Measurements from ENCODE around the gene EPB41L3. TPM values are rescaled to one million over a fixed set of nuclear protein-coding genes. Genes with fewer than 3 reads are reported as not detected.

EPB41L3 gene
- total and polyA plus RNA-seq, 2 experiments from 2014 or later, result 8.0 to 11.7 TPM

DNA sequence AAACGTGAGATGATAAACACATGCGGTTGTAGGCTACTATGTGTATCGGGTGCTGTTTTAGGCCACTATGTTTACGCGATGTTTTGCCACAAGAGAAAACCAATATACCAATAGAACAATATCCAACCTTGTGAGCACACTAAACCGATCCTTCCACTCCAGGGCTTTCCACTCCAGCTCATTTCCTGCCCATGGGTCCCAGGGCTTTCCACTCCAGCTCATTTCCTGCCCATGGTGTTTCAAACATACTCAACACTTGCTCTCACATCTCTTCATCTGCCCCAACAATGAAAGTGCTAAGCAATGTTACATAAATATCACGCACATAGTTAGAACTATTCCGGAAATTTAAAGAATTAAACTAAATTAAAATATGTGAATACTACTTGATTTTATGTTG lies 80.0 kb downstream of the EPB41L3 start:
- H3K4me1 Mint-ChIP-seq, result peaks cover 18% of the 10 kb centered on the region; the same call in 2 of the 3 replicates
- Histone ChIP-seq H3K4me2 (no peak overlapping the region), H3K27ac (ENCODE audit: low read depth) (no peak overlapping the region), H3K9me2 (ENCODE audit: insufficient read depth) (peaks cover 8% of the 10 kb centered on the region; the same call in 1 of the 2 replicates), H2AFZ (no peak overlapping the region), H3K4me1 (ENCODE audit: insufficient read depth) (peaks cover 3% of the 10 kb centered on the region; the same call in 1 of the 2 replicates), H3K79me2 (replicated peaks; ENCODE audit: insufficient read depth) (no peaks in the 10 kb centered on the region), H3K4me3 (no peak overlapping the region), H4K20me1 (replicated peaks; ENCODE audit: insufficient read depth) (no peaks in the 10 kb centered on the region), H3K27me3 (ENCODE audit: insufficient read depth) (no peaks in the 10 kb centered on the region), H3K36me3 (ENCODE audit: insufficient read depth) (no peaks in the 10 kb centered on the region), H3F3A (replicated peaks; ENCODE audit: low read depth) (no peaks in the 10 kb centered on the region)
- no peaks in the 10 kb centered on the region for H3K36me3 Mint-ChIP-seq (ENCODE audit: low read depth)
- H3K4me3 Mint-ChIP-seq, result no peak overlapping the region
- TF ChIP-seq, protein P1, sequence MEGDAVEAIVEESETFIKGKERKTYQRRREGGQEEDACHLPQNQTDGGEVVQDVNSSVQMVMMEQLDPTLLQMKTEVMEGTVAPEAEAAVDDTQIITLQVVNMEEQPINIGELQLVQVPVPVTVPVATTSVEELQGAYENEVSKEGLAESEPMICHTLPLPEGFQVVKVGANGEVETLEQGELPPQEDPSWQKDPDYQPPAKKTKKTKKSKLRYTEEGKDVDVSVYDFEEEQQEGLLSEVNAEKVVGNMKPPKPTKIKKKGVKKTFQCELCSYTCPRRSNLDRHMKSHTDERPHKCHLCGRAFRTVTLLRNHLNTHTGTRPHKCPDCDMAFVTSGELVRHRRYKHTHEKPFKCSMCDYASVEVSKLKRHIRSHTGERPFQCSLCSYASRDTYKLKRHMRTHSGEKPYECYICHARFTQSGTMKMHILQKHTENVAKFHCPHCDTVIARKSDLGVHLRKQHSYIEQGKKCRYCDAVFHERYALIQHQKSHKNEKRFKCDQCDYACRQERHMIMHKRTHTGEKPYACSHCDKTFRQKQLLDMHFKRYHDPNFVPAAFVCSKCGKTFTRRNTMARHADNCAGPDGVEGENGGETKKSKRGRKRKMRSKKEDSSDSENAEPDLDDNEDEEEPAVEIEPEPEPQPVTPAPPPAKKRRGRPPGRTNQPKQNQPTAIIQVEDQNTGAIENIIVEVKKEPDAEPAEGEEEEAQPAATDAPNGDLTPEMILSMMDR (conservative IDR thresholded peaks at IDR 0.05; ENCODE audit: low read depth in 2 of 2), result no peak
- TF ChIP-seq EZH2 (IDR thresholded peaks at IDR 0.05; ENCODE audit: low read depth, unreplicated experiment) (no peak), JUNB (IDR thresholded peaks at IDR 0.05; ENCODE audit: unreplicated experiment) (no peak), ZNF331 (CRISPR knock-in tag; IDR thresholded peaks at IDR 0.05; ENCODE audit: low read depth) (no peak), NANOG (IDR thresholded peaks at IDR 0.05; ENCODE audit: borderline replicate concordance) (no peak)
- TF ChIP-seq, protein P2, sequence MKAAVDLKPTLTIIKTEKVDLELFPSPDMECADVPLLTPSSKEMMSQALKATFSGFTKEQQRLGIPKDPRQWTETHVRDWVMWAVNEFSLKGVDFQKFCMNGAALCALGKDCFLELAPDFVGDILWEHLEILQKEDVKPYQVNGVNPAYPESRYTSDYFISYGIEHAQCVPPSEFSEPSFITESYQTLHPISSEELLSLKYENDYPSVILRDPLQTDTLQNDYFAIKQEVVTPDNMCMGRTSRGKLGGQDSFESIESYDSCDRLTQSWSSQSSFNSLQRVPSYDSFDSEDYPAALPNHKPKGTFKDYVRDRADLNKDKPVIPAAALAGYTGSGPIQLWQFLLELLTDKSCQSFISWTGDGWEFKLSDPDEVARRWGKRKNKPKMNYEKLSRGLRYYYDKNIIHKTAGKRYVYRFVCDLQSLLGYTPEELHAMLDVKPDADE (IDR thresholded peaks at IDR 0.05), result no peak
- H3K27ac Mint-ChIP-seq, result no peak overlapping the region; the same call in 1 of the 2 replicates
- no peak for DNase-seq (ENCODE audit: low spot score)
- no peaks in the 10 kb centered on the region for H3K9me3 Mint-ChIP-seq
- no peak for ATAC-seq
- peaks cover under 1% of the 10 kb centered on the region for H3K27me3 Mint-ChIP-seq (ENCODE audit: insufficient read depth, low read depth, poor library complexity)

DNA sequence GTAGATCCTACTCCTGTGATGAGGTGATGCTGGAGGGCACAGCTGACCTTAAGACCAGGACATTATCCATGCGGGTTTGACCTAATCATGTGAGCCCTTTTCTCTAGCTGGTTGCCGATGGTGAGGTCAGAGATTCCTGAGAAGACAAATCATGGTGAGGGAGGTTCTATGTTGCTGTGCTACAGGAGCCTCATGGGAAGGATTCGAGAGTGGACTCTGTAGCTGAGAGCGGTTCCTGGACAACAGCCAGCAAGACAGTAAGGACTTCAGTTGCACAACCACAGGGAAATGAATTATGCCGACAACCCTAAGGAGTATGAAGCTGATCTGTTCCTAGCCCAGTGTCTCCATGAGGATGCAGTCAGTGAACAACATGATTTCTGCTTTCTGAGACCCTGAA lies 80.4 kb downstream of the EPB41L3 start:
- no peak overlapping the region for H3K4me3 ChIP-seq
- DNase-seq (ENCODE audit: low spot score) (no peak), ATAC-seq (no peak)
- H3F3A ChIP-seq (replicated peaks; ENCODE audit: low read depth), result no peaks in the 10 kb centered on the region
- no peaks in the 10 kb centered on the region for H3K27me3 ChIP-seq (ENCODE audit: insufficient read depth)
- H4K20me1 ChIP-seq (replicated peaks; ENCODE audit: insufficient read depth), result no peaks in the 10 kb centered on the region
- H3K27ac ChIP-seq (ENCODE audit: low read depth), result no peak overlapping the region
- peaks cover 8% of the 10 kb centered on the region; the same call in 1 of the 2 replicates for H3K9me2 ChIP-seq (ENCODE audit: insufficient read depth)
- no peaks in the 10 kb centered on the region for H3K36me3 ChIP-seq (ENCODE audit: insufficient read depth)
- H3K9me3 Mint-ChIP-seq, result no peaks in the 10 kb centered on the region
- no peak overlapping the region for H3K4me3 Mint-ChIP-seq
- no peaks in the 10 kb centered on the region for H3K36me3 Mint-ChIP-seq (ENCODE audit: low read depth)
- H3K79me2 ChIP-seq (replicated peaks; ENCODE audit: insufficient read depth), result no peaks in the 10 kb centered on the region
- H3K4me1 Mint-ChIP-seq, result peaks cover 18% of the 10 kb centered on the region; the same call in 2 of the 3 replicates
- H3K27me3 Mint-ChIP-seq (ENCODE audit: insufficient read depth, low read depth, poor library complexity), result no peaks in the 10 kb centered on the region
- H3K4me1 ChIP-seq (ENCODE audit: insufficient read depth), result peaks cover 3% of the 10 kb centered on the region; the same call in 1 of the 2 replicates
- H3K27ac Mint-ChIP-seq, result no peak overlapping the region
- H3K4me2 ChIP-seq, result no peak overlapping the region
- H2AFZ ChIP-seq, result no peak overlapping the region
- TF ChIP-seq CREB1 (CRISPR knock-in tag; IDR thresholded peaks at IDR 0.05; ENCODE audit: low read depth), result no peak
- TF ChIP-seq, protein P2 (IDR thresholded peaks at IDR 0.05), result no peak
- no peak for TF ChIP-seq ZNF331 (CRISPR knock-in tag; IDR thresholded peaks at IDR 0.05; ENCODE audit: low read depth)
- TF ChIP-seq STAT1 (IDR thresholded peaks at IDR 0.05; ENCODE audit: unreplicated experiment), result no peak
- TF ChIP-seq EZH2 (IDR thresholded peaks at IDR 0.05; ENCODE audit: low read depth, unreplicated experiment), result no peak
- TF ChIP-seq JUNB (IDR thresholded peaks at IDR 0.05; ENCODE audit: unreplicated experiment), result no peak
- no peak for TF ChIP-seq ZNF114 (CRISPR knock-in tag; IDR thresholded peaks at IDR 0.05)
- TF ChIP-seq, protein P1 (conservative IDR thresholded peaks at IDR 0.05; ENCODE audit: low read depth in 2 of 2), result no peak
- no peak for TF ChIP-seq EZH2phosphoT487 (IDR thresholded peaks at IDR 0.05; ENCODE audit: unreplicated experiment)
